Hindlimb muscle (tissue), 1 donor: ENCODE measurements around the gene CADPS2. TPM values are rescaled to one million over a fixed set of nuclear protein-coding genes. Genes with fewer than 3 reads are reported as not detected.
"Not testable (repeated sequence)": the region's sequence is repeated elsewhere in the genome, so short reads cannot be mapped to it uniquely, and the experiment has no call there.

Experiments
- DNase-seq: peaks from one replicate; pipeline ENCODE4 v3.0.0-alpha.2; 2013
- polyA plus RNA-seq: library from polyadenylated mRNA; unstranded; fragments of 120-200 nt; gene quantifications from one replicate; pipeline ENCODE4 v1.2.1, GENCODE V29; 2013; ENCODE audit not compliant: insufficient read length

Gene CADPS2
- polyA plus RNA-seq, 1 donor = 6.0 TPM

DNA sequence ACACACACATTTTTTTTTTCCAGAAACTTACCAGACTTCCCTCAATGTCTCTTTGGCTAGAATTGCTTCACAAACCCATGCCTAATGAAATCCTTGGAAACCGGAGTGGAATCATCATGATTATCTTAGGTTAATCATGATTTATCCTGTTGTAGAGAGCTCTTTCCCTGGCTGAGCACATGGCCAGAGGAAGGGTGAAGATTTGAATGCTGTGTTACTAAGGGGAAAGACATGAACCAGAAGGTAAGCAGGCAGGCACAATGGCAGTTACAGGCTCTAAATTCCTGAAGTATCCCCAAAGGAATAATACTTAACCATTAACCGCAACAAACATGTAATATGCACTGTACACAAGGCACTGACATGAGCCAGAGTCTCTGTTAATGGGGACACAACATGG, 179.4 kb downstream of the CADPS2 start:
- DNase-seq = no peak

DNA sequence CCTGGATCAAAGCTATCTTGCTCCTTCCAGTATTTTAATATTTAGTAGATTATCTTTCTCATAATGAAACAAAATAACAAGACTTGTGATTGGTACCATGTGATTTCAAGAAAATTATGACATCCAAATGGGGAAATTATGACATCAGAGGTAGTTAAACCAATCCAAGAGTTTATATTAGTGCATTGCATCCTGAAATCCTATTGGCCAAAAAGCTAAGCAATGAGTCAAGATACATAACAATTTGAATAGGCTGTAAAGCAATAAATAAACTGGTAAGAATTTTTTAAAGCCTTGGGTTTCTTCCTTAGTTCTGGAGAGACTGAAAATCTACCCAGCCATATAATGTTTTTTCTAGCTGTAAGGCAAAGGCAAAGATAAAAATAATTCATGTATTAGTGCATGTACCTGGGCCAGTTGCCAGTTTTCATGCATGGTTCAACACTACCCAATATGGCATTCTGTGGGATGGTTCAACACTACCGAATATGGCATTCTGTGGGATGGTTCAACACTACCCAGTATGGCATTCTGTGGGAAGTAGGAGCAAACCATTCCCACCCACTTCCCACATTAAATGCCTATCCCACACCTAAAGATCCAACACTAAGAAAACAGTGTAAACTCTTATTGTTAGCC, 183.3 kb downstream of the CADPS2 start, which contains the start of gene RNF148:
Gene RNF148 (minus strand): TSS at position 51 of the 639 bp plus-strand sequence. CDS start 172 bp downstream, outside the sequence.
- DNase-seq = no peak

GRCh38 chr7:122699017-122699416, 187.2 kb downstream of the CADPS2 start, which contains the start of gene RNF133:
TSS of gene RNF133 (minus strand) at chr7:122699117. CDS start at chr7:122698918, 199 bp downstream.
- no peak for DNase-seq

DNA sequence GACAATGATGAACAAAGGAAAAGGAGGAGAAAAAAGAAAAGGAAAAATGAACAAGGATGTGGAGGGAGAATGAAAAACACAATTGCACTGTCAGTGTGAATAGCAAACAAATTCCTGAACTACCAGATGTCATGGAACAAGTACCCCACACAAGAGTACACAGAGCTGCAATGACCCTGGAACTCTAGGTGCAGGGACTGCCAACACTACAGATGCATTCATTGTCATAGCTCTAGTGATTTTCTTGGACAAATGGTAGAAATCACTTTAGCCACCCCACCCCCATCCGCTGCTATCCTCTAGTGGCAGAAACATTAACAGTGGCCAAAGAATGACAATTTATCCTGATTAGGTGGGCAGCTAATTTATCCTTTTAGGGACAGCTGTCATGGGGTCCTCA, 190.4 kb downstream of the CADPS2 start:
- DNase-seq = no peak

DNA sequence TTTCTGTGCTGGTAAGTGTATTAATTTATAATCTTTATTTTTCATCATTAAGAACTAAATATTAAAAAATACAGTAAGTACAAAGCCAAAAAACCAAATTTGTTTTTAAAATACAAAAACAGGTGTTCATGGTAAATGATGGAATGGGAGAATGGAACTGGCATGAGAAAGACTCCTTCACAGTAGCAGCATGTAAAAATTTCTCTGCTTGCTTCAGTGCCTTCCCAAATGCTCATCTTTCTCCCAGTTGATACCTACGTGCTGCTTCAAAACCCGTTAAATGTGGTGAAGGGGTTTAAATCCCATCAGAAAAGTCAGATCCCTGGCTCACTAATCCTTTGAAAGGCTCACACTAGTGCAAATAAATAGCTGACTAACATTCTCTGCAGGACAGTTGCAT, 191.6 kb downstream of the CADPS2 start:
- DNase-seq = no peak

DNA sequence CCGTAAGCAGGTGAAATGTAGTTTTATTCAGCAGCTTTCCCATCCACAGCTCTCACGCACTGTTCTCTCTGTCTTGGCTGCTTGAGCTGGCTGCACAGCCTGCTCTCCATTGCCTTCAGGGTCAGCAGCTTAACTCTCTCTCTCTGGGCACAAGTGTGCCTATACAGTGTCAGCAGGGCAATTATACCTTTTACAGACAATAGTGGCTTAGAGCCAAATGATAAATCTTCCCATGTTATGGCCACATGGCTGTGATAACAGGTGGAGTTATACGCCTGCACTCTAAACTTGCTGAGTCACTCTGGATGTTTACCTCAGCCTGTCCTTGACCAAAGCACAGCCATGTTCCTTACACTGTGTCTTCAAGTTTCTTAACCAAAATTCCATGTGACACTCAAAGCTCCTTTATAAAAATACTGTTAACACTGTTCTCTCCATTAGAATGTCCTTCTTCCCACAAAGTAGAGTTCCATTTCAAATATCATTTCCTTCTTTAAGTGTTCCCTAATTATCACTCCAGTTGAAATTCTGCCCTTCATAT, 193.4 kb downstream of the CADPS2 start:
- no peak for DNase-seq

GRCh38 chr7:122691569-122692235, 194.6 kb downstream of the CADPS2 start:
- DNase-seq = no peak

DNA sequence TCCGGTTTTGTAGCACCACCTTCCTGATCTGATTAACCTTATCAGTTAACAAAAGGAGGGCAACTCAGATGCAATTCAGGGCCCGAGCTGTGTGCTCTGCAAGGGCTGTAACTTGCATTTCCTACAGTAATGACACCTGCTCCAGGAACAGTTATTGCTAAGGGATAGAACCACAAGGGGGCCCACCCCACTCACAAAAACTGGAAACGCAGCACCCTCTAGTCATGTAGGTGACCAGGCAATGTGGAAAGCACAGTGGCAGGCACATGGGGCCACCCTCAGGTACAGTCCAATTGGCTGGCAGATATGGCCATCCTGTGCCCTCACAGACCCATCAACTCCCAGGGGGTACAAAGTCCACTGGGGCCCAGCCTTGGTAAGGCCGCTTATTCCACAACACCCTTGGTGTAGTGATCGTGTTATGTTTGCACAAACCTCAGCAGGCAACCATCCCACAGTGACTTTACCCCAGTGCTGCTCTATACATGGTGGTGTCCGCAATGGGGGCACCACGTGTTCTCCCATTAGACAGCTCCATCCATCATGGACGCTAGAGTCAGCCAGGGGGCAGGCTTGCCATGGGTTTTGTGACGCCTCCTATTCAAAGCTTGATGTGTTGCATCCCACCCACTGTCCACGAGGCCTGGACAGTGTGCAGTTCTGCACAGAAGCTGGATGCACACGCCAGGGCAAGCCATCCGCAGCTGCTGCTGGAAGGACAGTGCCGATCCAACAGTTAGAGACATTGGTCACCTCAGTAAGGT, 196.7 kb downstream of the CADPS2 start:
- no peak for DNase-seq

- peak; percentile 11 for DNase-seq
Observed at GRCh38 chr7:122688400-122688998, 197.8 kb downstream of the CADPS2 start.

DNA sequence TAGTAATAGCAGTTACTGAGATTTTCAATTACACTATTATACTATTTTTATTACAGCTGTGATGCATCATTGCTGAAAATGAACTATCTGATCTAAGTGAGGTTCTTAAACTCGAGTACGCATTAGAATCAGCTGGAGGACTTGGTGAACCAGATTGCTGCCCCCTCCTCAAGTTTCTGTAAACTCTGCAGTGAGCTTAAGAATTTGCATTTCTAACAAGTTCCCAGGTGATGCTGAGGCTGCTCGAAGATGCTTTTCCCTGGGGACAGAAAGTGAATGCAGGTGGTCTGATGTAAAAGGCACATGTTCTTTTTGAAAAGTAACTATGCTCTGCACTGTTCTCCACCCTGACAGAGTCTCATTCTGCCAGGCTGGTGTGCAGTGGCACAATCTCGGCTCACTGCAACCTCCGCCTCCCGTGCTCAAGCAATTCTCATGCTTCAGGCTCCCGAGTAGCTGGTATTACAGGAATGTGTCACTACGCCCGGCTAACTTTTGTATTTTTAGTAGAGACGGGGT, 199.8 kb downstream of the CADPS2 start:
- no peak for DNase-seq

DNA sequence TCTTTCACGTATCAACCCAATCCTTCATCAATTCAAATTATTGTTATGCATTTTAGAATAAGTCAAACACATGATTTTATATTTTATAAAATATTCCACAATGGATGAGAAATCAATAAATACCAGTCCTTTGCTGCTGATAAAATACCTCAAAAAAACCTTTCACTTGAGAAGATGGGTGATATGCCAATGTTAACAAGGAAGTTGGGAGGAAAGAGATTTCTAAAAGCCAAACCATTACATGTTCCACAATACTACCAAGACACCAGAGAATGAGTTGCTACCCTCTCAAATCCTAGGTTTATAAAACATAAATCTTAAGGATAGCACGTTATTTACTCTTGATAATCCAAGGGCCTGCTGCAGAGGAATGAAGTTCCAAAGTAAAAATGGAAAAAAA, 201.8 kb downstream of the CADPS2 start:
- no peak for DNase-seq

DNA sequence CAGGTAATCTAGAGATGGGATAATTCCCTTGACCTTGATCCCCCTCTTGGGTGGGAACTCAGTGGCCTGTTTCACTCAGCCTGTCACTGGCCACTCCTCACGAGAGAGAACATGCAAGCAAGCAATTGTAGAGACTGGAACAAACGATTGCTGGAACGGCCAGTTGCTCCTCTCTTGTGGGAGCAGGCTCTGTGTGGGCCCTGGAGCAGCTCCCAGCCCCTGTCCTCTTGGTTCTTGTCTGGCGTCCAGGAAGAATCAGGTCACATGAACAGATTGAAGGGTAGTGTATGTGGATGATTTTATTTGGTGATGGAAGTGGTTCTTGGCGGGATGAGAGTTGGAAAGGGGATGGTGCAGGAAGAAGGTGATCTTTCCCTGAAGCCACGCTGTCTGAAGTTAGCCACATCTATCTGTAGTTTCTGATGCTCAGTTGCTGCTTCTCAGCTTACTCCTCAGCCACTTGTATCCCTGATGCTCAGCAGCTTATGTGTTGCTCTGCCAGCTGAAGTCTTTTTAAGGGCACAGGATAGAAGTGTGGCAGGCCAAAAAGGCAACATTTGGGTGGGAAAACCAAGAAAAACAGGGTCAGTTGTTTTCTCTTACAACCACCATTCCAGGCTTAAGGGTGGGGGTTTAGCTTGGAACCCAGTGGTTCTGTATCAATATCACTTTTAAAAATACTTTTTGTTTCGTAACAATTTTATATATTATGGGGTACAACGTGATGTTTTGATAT, 203.3 kb downstream of the CADPS2 start:
- DNase-seq = no peak

- DNase-seq = not testable (repeated sequence)
Observed at GRCh38 chr7:122681186-122681585, 205.1 kb downstream of the CADPS2 start.

- DNase-seq = no peak
Observed at GRCh38 chr7:122679813-122680212, 206.4 kb downstream of the CADPS2 start.

GRCh38 chr7:122679269-122679709, 207.0 kb downstream of the CADPS2 start:
- not testable (repeated sequence) for DNase-seq

DNA sequence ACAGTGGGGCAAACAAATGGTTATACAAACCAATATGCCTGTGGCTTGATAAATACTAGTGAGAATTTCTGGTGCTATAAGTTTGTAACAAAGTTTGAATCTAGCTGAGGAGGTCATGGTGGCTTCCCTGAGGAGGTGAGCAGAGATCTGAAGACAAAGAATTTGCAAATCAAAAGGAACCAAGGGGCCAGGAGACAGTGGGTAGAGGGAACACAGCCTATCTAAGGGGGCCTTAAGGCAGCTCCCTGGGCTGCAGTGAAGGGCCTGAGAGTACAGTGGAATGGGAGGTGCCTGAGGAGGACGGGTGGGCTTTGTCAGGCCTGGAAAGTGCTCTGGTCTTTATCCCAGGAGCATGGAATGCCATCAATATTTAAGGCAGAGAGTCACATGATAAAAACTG, 209.1 kb downstream of the CADPS2 start:
- DNase-seq = no peak

DNA sequence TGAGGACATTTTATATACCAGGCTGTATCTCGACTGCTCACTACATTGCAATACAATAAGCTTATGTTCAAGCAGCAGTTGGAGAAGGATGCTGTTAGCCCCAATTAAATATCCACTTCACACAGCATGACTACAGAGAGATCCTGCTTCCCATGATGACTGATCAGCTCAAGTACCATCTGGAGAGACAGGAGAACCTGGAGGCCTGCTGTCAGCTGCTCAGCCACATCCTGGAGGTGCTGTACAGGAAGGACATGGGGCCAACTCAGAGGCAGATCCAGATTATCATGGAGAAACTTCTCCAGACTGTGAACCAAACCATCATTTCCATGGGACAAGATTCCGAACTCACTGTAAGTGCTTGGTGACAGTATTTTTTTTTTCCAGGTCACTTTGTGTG, 209.8 kb downstream of the CADPS2 start:
- DNase-seq = no peak

DNA sequence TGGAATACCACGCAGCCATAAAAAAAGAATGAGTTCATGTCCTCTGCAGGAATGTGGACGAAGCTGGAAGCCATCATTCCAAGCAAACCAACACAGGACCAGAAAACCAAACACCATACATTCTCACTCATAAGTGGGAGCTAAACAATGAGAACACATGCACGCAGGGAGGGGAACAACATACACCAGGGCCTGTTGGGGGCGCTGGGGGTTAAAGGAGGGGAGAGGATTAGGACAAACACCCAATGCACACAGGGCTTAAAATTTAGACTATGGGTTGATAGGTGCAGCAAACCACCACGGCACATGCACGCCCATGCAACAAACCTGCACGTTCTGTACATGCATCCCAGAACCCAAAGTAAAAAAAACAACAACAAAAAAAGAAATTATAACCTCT, 210.6 kb downstream of the CADPS2 start:
- DNase-seq = no peak

- peak; percentile 4 for DNase-seq
Observed at GRCh38 chr7:122675011-122675410, 211.2 kb downstream of the CADPS2 start.

GRCh38 chr7:122674502-122674901, 211.8 kb downstream of the CADPS2 start:
- peak; percentile 52 for DNase-seq

DNA sequence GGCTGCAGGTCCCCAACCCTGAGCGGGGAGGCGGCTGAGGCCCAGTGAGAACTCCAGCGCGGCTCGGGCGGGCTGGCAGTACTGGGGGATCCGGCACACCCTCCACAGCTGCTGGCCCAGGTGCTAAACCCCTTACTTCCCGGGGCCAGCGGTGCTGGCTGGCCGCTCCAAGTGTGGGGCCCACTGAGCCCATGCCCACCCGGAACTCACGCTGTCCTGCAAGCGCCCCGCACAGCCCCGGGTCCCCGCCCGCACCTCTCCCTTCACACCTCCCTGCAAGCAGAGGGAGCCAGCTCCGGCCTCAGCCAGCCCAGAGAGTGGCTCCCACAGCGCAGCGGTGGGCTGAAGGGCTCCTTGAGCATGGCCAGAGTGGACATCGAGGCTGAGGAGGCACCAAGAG, 212.3 kb downstream of the CADPS2 start:
- DNase-seq = no peak

- no peak for DNase-seq
Observed at GRCh38 chr7:122672536-122672935, 213.7 kb downstream of the CADPS2 start.
